Suprapubic skin (tissue), 4 donors: ENCODE measurements around the gene PRELID1.
"Not testable (repeated sequence)": the region's sequence is repeated elsewhere in the genome, so short reads cannot be mapped to it uniquely, and the experiment has no call there.

Experiments
- CTCF ChIP-seq, 2 donors: fragments of 200-600 bp in 1 of 2; fragments of 450-650 bp in 1 of 2; sonication (generic) in 1 of 2; IDR thresholded peaks; one replicate each; pipeline ENCODE4 v1.5.1; 2016 to 2019; ENCODE audit warnings: antibody characterized with exemption in 2 of 2, mild to moderate bottlenecking in 1 of 2, moderate library complexity in 1 of 2
- EP300 ChIP-seq: sonication (generic); formaldehyde crosslinking; IDR thresholded peaks from one replicate; pipeline ENCODE4 v1.6.1; 2017; ENCODE audit warnings: antibody characterized with exemption
- POLR2A ChIP-seq, 2 donors: fragments of 450-650 bp; IDR thresholded peaks; one replicate each; pipeline ENCODE4 v1.6.1; 2017; ENCODE audit warnings: antibody characterized with exemption in 2 of 2, mild to moderate bottlenecking in 2 of 2, moderate library complexity in 2 of 2
- POLR2AphosphoS5 ChIP-seq, 3 donors: sonication (generic); formaldehyde crosslinking; IDR thresholded peaks; one replicate each; pipeline ENCODE4 v1.6.1; 2017; ENCODE audit warnings: antibody characterized with exemption in 3 of 3

GRCh38 chr5:177306103-177306640, 2.6 kb downstream of the PRELID1 start:
- TF ChIP-seq CTCF (IDR thresholded peaks at IDR 0.05); POLR2A (IDR thresholded peaks at IDR 0.05); EP300; POLR2AphosphoS5 (IDR thresholded peaks at IDR 0.05): not testable (repeated sequence)
